Stimulated activated CD4-positive, alpha-beta T cell treated with anti-CD3 and anti-CD28 coated beads, TNF-alpha, amount 100 ng/mL, for 48 hours (primary cell): ENCODE measurements around the gene NME5.

Experiments
- DNase-seq, 3 donors: peaks; one replicate each; pipeline ENCODE4 v3.0.0-alpha.2; 2020; ENCODE audit warnings: low read depth in 3 of 3

NME5 gene

GRCh38 chr5:138139781-138140090 is 508 bp upstream of the NME5 start:
- no peak for DNase-seq

GRCh38 chr5:138132543-138132942 is 6.7 kb downstream of the NME5 start:
- DNase-seq: no peak

DNA sequence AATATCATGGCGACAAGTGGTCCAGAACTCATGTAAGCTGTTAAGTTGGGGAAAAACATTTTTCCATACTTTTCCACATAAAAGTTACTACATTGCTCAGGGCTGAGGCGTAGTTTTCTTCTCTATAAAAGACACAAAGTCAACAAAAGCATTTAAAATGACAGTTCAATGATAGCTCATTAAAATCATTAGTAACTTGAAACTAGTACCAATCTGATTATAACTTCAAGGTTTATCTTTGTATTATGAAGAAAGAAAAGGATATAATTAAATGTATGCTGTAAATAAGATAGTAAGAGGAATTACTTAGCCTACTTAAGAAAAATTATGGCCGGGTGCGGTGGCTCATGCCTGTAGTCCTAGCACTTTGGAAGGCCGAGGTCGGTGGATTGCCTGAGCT is 9.9 kb downstream of the NME5 start:
- no peak for DNase-seq

DNA sequence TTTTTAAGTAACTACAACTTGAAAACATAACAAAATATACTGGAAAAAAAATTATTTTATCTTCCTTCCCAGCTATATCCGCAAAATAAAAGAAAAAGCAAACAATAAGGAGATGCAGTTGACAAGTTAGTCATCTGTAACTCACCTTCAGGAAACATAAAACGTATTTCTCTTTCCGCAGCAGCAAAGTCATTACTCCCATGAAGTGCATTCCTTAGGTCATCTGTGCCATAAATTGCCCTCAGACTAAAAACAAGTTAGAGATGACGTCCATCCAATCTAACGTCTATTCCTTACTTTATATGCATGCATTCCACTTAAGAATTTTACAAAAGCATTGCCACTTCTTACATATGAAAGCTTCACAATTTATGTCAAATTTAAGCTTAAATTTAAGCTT is 10.9 kb downstream of the NME5 start:
- no peak for DNase-seq

- no peak for DNase-seq
Observed at GRCh38 chr5:138115254-138115653, 24.0 kb downstream of the NME5 start.

- no peak for DNase-seq
Observed at GRCh38 chr5:138111937-138112336, 27.3 kb downstream of the NME5 start.

DNA sequence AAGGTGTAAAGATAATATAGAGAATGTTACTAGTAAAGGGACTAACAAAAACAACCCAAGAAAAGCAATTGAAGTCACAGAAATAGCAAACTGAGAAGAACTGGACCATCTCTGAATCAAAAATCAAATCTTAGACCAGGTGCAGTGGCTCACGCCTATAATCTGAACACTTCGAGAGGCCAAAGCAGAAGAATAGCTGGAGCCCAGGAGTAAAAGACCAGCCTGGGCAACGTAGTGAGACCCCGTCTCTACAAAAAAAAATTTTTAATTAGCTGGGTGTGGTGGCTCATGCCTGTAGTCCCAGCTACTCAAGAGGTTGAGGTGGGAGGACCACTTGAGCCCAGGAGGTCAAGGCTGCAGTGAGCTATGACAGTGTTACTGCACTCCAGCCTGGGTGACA is 28.0 kb downstream of the NME5 start:
- DNase-seq: no peak

DNA sequence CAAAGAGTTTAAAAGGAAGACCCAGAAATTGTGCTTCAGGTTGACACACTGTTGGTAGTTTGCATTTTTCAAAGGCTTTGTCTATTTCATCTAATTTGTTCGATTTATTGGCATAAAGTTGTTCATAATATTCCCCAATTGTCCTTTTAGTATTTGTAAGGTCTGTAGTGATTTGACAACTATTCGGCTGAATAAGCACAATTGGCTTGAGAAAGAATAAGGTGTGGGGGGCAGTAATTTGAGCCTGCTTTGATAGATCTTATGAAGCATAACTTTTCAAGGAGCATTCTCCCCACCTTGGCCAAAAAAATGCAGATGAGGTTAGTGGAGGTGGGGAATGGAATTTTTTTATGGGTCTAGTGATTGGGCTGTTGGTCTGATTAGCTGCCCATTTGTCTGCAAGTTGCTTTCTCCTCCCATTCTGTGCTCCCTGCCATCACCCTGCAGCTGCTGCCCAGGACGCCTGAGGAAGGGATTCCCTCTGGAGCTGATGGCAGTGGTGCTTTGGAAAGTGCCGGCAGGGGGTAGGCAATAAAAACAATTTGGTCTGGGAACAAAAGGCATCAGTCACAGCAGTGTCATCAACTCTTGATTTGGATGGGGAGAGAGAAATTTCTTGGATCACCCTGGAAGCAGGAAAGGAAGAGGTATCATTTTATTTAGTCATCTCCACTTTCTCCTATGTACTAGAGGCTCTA is 28.8 kb downstream of the NME5 start:
- no peak for DNase-seq

DNA sequence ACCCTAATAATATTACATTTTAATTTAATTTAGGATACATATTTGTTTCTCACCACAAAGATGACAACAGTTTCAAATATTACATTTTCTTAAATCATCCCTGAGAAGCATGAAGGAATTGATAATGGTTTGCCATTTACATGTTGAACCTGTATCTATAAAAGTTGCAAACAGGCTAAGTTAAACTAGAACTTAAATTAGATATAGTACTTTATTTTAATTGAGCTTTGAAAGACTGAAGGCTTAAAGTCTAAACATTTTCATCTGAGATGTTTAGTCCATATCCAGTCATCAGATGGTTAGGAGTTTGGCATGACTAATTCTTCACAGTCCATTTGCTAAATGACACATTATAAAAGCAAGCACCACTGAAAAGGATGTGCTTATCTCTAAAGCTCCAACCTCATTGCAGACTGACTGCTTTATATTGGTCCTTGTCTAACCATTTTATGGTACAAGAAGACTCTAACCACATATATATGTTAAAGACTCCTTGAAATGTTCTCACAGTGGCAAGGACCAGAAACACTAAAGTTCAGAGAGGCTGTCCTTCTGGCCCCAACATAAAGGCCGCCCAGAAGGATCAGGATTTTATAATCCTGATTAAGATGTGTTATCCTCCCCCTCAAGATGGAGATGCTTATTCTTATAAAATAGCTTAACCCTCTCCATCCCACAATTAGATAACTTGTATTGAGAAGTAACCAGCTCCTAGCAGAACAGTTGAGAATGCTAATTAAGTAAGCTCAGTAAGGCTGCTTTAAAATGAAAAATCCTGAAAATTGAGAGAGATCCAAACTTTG is 29.6 kb downstream of the NME5 start:
- no peak for DNase-seq

DNA sequence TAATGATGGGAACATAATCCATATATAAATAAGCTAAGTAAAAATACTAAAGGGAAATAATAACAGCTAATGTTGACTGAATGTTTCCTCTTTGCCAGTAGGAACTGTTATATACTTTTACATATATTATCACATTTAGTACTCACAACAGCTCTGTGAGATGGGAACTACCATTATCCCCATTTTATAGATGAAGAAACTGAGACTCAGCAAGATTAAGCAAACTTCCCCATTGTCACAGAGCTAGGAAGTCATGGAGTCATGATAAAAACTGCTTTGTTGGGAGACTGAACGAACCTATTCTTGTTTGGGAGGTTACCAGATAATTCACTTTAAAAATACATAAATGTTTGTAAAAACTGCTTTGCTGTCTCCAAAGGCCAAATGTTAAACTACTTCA is 32.0 kb downstream of the NME5 start:
- no peak for DNase-seq

DNA sequence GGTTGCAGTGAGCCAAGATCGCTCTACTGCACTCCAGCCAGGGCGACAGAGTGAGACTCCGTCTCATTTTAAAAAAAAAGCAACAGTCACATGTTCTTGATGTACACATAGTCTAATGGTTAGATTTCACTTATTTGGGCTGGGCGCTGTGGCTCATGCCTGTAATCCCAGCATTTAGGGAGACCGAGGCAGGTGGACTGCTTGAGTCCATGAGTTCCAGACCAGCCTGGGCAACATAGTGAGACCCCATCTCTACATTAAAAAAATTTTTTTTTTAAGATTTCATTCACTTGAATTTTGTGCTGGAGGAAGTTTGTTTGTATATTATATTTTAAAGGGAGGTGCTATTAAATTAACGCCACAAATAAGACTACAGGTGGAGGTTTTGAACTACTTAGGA is 33.5 kb downstream of the NME5 start:
- DNase-seq: no peak

- DNase-seq: no peak
Observed at GRCh38 chr5:138103319-138103637, 36.0 kb downstream of the NME5 start.

DNA sequence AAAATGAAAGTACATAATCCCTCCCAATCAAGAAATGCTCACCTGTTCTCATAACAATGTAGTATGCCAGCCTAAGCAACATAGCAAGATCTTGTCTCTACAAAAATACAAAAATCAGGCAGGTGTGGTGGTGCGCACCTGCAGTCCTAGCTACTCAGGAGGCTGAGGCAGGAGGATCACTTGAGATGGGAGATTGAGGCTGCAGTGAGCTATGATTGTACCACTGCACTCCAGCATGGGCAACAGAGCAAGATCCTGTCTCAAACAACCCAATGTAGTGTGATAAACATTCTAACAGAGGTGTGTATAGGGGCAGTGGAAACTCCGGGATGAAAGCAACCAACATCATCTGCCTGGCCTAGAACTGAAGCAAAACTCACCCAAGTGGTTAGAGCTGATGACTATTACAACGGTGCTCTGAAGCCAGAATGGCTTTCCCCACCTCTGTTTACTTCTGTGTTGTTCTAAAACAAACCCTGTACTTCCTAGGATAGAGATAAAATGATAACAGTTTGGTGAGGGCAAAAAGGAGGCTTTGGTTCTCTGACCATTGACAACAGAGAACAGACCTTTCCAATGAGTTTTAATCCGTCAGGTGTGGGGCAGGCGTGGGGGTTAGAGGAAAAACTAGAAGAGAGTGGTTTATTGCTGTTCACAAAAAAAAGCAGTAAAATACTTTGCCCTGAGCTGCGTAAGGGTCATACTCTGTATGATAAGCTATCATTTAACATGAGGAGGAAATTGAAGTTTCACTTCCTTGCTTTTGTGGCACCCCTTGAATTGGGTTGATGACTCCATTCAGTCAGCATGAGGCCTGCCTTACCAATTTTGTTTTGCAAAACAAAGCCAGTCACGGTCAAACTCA is 36.5 kb downstream of the NME5 start:
- DNase-seq: no peak

- no peak for DNase-seq
Observed at GRCh38 chr5:138096997-138097828, 42.0 kb downstream of the NME5 start.

DNA sequence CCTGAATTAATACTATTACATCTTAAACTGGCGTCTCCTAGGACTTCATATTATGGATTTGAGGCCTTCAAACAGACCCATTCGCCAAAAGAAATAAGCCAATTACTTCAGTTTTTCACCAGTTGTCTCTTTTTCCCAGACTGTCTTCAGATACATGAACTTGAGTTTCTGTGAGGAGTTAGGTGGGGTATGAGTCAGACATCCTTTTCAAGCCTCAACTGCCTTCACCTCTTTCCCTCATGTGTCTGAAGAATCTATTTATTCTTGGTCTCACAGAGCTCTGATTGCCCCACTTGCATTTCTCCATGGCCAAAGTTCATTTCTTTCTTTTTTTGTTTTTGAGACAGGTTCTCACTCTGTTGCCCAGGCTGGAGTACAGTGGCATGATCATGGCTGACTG is 42.9 kb downstream of the NME5 start:
- no peak for DNase-seq

DNA sequence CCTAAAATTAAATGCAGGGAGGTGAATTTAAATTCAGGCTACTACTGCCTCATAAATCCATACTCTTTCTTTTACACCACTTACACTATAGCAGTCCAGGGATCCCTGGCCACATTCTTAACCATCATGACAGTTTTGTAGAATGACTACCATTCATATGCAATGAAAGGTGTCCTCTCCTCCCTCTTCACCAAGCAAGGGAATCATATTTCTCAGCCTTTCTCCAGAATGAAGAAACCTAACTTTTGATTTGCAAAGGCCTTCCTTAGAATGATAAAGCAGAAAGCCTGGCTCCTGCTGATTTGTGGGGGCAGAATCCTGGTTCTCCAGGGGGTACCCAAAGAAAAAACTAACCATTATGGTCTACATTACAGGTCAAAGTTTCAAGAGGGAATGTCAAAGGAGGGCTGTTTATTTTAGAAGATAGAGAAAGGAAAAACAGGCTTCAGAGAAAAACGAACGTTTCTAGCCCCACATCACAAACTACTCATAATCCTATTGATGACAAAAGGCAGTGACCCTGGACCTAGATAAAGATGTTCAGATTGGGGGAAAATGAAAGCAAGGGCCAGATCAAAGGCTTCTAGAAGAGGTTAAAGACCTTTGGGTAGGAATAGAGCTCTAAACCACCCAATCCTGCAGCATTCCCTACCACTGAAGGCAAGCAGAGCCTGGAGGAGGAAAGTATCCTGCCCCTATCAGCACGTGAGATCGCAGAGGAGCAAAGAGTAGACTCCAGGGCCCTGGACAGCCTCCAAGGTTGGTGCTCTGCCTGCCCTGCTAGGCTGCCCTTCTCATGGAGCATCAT is 43.9 kb downstream of the NME5 start:
- DNase-seq: no peak

DNA sequence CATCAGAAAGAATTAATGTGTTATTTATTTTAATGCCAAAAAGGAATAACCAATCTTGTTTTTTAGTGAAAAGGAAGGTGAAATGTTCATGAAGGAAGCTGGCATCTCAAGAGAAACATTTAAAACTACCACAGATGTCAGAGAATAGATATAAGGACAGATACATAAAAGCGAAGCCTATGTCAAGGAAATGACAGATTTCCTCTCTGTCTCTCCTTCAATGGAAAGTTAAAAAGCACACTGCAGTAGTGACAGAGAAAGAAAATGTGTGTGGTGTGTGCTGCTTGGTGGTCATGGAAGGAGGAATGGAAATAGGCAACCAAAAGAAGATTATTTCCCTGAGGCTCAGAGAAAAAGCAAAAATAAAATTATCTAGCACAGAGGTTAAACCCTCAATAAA is 46.2 kb downstream of the NME5 start:
- no peak for DNase-seq

- DNase-seq: no peak
Observed at GRCh38 chr5:138092301-138092700, 46.9 kb downstream of the NME5 start.

DNA sequence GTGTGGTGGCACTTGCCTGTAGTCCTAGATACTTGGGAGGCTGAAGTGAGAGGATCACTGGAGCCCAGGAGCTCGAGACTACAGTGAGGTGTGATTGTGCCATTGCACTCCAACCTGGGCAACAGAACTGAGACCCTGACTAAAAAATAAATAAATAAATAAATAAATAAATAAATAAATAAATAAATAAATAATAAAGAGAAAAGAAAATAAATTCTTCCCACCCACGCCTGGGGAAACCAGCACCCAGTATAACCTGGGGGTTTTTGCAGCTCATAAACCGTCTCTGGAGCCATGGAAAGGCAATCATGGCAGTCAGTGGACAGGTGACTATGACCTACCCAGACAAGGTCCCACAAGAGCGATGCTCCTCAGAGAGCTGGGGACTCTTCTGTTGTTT is 47.5 kb downstream of the NME5 start:
- no peak for DNase-seq

- no peak for DNase-seq
Observed at GRCh38 chr5:138083702-138084101, 55.5 kb downstream of the NME5 start, which contains the start of gene WNT8A. Gene WNT8A (plus strand): TSS chr5:138084033. CDS start chr5:138084128, 95 bp downstream.

GRCh38 chr5:138082033-138082432 is 57.2 kb downstream of the NME5 start:
- no peak for DNase-seq
